AML-193 (cell line): Measurements from ENCODE around the gene RAD51C.
"Not testable (repeated sequence)": the region's sequence is repeated elsewhere in the genome, so short reads cannot be mapped to it uniquely, and the experiment has no call there.

Experiments used
- DNase-seq, 2 experiments: peaks; one replicate each; lab custom pipeline; 2025; lab: John Stamatoyannopoulos, UW

RAD51C gene

GRCh38 chr17:58692239-58693055 is at the start of gene RAD51C:
RAD51C (plus strand) TSS chr17:58692602; CDS start chr17:58692644, 42 bp downstream.
- DNase-seq, result peak; percentile 89 to 94

- no peak for DNase-seq
Observed at GRCh38 chr17:58643147-58643546, 49.3 kb upstream of the RAD51C start.

- DNase-seq, result no peak
Observed at GRCh38 chr17:58648236-58648635, 44.2 kb upstream of the RAD51C start.

GRCh38 chr17:58657962-58658803 is 34.2 kb upstream of the RAD51C start:
- DNase-seq, result not testable (repeated sequence)

- DNase-seq, result peak; percentile 80 to 89
Observed at GRCh38 chr17:58658804-58659713, 33.3 kb upstream of the RAD51C start.

GRCh38 chr17:58659714-58660084 is 32.7 kb upstream of the RAD51C start:
- DNase-seq, result not testable (repeated sequence)

- DNase-seq, result no peak
Observed at GRCh38 chr17:58660621-58661020, 31.8 kb upstream of the RAD51C start.

GRCh38 chr17:58661499-58661898 is 30.9 kb upstream of the RAD51C start:
- no peak for DNase-seq

- no peak for DNase-seq
Observed at GRCh38 chr17:58664302-58664701, 28.1 kb upstream of the RAD51C start.

GRCh38 chr17:58665946-58666857 is 26.2 kb upstream of the RAD51C start:
- no peak for DNase-seq

- no peak for DNase-seq
Observed at GRCh38 chr17:58666858-58667267, 25.5 kb upstream of the RAD51C start.

- DNase-seq, result no peak
Observed at GRCh38 chr17:58667934-58668597, 24.3 kb upstream of the RAD51C start.

GRCh38 chr17:58668598-58668935 is 23.8 kb upstream of the RAD51C start:
- DNase-seq, result no peak

GRCh38 chr17:58669853-58670252 is 22.5 kb upstream of the RAD51C start:
- DNase-seq, result no peak

- DNase-seq, result no peak
Observed at GRCh38 chr17:58671969-58672368, 20.4 kb upstream of the RAD51C start.

GRCh38 chr17:58677194-58677880 is 15.1 kb upstream of the RAD51C start:
- no peak for DNase-seq

GRCh38 chr17:58678287-58678686 is 14.1 kb upstream of the RAD51C start:
- not testable (repeated sequence) for DNase-seq

GRCh38 chr17:58679263-58680037 is 13.0 kb upstream of the RAD51C start:
- DNase-seq, result no peak

- DNase-seq, result no peak
Observed at GRCh38 chr17:58680038-58680369, 12.4 kb upstream of the RAD51C start.
